NCI-H2107 treated with DMSO at 0.1 percent for 48 hours (cell line): ENCODE measurements around the gene MRPL14.

Experiments used
- DNase-seq: peaks from one replicate; lab custom pipeline; 2025; ENCODE audit not compliant: unreplicated experiment; lab: John Stamatoyannopoulos, UW

The MRPL14 gene

DNA sequence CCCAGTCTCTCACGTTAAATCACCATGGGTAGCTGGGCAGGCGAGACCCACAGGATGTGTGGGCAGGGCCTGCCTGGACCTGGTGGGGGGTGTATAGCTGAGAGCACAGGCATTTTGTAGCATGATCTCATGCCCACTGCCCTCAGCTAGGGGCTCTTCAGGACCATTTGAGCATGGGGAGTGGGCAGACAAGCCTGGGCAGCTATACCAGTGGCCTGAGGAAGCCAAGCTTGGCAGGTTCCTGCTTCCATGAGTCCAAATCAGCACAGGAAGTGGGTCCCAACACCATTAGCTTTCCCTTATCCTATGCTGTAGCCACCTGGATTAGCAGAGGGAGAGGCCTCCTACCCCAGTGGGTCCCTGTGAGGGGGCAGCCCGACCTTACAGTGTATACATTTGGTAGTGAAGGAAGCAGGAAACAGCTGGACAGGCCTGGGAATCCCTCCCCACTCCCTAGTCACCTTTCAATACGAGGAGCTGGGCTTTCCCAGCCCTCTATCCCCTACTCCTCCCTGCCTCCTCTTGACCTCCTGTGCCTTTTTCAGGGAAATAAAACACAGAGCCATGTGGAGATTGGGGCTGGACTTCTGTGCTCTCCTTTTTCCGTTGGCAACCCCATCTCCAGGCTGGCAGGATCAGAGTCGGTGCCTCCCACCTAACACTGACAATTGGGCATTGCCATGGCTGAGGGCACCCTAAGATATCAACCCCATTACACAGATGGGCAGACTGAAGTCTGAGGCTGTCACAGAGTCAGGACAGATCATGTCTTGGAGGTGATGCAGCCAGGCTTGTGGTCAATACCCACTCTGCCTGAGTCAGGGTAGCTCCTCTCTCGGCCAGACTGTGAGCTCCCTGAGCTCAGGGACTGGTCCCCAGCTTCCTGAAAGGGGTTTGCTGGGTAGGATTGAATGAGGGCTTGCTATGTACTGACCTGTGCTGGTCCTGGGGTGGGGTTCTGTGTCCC, 59.8 kb downstream of the MRPL14 start:
- no peak for DNase-seq

DNA sequence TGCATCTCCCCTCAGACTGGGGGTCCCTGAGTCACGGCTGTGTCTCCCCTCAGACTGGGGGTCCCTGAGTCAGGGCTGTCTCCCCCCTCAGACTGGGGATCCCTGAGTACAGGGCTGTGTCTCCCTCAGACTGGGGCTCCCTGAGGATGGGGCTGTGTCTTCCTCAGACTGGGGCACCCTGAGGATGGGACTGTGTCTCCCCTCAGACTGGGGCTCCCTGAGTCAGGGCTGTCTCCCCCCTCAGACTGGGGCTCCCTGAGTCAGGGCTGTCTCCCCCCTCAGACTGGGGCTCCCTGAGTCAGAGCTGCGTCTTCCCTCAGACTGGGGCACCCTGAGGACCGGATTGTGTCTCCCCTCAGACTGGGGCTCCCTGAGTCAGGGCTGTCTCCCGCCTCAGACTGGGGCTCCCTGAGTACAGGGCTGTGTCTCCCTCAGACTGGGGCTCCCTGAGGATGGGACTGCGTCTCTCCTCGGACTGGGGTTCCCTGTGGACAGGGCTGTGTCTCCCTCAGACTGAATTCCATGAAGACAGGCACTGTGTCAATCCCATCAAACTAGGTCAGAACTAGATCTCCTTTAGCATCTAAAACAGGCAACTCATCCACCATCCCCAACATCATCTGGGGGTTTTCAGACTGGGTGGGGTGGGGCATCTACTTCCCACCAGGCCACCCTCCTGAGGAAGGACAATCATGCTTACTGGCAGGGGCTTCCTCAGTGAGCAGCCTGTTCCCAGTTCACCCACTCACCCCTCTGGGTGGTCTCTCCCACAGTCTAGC, 60.7 kb downstream of the MRPL14 start:
- DNase-seq = no peak

DNA sequence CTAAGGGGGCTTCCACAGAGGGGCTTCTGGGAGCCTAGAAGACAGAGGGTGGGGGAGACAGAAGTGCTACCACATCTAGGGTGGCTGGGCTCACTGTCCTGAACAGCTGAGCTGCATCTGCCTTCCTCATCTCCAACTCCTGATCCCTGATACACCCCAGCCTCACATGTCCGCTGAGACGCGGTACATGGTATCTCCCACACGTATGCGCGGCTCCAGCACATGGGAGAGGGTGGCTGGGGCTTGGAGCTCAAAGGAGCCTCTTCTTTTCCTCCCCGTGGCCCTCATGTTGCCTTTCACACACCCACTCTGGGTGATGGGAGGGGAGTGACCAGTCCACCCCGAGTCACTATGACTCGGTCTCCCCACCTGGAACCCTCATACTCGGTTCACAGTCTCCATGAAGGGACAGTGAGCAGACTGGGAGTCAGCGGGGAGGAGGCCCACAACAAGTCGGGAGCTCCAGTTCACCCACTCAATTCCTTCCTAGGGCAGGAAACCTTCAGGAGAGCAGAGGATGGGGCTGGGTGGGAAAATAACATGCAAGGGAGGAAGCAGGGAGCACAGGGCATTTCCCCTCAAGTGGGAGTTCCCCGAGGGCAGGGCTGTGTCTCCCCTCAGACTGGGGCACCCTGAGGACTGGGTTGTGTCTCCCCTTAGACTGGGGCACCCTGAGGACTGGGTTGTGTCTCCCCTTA, 61.7 kb downstream of the MRPL14 start:
- no peak for DNase-seq

DNA sequence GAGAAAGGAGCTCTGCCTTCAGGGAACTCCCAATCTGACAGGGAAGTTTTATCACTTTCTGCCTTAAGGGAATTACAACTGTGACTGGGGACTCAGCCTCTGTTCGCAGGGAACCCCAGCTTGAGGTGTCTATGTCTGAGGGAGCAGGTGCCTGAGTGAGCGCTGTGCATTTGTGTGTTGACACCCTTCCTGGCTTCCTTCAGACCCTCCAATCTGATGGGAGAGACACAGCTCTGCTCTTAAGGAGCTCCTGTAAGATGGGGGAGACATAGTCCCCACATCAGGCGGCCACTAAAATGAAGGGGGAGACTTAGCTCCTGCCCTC, 62.3 kb downstream of the MRPL14 start:
- DNase-seq = no peak

DNA sequence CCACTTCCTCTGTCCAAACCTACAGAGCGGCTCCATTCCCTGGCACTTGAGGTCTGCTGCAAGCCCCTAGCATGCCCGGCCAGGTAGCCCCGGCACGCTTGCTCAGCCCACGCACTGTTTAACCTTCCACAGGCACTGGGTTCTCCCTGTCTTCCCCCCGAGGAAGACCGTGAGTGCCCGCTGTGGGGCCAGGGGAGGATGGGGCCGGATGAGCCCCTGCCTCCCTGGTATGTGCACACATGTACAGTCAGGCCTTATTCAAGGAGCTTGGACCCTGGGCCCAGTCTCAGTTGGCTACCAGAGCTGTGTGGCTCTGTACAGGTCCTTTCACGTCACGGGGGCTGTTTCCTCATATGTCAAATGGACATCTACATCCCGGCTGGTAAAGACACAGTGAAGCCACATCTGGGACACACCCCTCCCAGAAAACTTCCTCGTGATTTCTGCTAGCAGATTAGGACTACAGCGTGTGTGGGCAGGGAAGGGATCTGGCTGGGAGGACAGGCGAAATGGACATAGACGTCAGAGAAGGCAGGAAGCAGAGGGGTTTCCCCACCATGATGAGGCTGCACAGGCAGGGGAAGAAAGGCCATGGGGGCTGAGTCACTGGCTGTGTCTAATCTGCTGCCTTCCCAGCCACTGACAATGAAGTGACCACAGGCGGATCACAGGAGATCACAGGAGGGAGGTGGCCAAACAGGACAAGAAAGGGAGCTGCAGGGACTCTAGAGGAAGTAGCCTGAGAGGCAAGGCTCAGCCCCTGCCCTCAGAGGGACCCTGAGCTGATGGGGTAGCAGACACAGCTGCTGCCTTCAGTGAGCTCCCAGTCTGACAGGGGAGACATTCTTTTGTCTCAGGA, 62.9 kb downstream of the MRPL14 start:
- no peak for DNase-seq

DNA sequence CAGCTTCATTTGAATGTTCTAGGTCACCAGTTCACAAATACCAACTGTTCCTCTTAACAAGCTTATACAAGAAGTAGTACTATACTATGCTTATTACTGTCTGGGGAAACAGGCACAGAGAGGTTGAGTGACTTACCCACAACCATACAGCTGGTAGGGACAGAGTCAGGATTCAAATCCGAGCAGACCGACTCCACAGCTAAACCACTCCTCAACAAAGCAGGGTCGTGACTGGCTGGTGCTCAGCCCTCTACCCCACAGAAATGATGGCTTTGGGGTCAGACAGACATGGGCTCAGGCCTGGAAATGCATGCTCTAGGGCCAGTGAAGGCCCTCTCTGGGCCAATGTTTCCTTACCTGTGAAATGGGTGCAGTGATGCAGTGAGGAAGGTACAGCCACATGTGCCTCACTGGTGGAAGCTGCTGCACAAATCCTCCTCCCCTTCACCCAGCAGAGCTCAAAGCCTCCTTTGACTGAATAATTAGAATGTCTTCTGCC, 63.6 kb downstream of the MRPL14 start:
- DNase-seq = no peak
